Measurements from ENCODE around the gene TRRAP.

TRRAP gene

DNA sequence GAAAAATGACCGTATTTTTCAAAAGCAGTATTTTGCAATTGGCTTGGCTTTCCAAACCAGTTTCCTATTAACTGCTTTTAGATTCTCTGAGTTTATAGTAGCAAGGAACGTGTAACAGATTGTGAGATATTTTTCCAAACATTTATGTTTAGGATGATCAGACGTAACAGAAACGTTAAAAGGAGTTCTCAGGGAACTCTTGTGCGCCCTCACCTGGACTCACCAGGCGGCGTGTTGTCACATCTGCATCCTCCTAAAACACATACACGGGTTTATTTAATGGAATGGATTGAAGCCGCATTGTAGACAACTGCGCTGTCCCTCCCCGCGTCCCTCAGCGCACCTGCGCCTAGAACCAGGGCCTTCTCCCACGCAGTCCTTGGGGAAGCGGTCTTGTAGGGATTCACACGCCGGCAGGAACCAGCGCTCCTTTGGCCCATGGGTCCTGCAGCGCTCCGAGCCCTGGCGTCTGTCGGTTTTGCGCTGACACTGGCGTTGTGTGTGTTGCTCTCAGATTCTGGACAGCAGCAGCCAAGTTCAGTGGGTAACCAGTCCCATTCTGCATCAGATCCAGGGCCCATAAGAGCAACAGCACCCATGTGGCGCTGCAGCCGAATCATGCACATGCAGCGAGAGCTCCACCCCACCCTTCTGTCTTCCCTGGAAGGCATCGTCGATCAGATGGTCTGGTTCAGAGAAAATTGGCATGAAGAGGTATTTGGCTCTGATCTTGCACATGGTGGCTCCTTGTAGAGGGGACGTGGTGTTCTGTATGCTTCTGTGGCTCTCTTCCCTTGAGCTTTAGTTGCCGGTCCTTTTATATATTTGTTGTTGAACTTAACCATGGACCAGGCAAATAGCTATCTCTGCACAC is 114.9 kb downstream of the TRRAP start:
- DNase-seq: no peak

DNA sequence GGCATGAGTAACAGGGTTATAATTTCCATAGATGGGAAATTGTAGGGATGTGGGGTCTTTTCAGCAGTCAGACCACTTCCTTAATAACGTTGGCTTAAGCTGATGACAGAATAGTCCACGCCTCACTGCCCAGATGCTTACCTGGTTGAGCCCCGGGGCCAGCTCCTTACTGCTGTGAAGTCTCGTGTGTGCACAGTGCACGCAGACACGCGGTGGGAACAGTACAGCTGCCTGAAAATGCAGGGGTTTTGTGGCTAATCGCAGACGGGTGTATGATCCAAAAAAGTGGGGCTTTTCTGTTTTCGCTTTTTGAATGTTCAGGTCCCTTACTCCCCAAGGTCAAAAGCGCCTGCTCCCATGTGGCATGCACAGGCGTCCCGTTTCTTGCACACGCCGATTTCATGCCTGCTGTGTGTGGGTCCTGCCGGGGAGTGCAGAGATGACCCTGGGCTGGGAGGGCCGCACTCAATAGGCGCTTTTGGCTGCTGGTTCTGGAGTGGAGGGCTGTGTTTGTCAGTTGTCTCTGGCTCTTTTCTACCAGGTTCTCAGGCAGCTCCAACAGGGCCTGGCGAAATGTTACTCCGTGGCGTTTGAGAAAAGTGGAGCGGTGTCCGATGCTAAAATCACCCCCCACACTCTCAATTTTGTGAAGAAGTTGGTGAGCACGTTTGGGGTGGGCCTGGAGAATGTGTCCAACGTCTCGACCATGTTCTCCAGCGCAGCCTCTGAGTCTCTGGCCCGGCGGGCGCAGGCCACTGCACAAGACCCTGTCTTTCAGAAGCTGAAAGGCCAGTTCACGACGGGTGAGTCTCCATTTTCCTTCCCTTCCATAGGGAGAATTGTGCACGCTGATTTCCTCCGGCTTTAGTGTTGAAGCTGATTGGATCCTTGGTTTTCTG is 116.0 kb downstream of the TRRAP start:
- DNase-seq: no peak

DNA sequence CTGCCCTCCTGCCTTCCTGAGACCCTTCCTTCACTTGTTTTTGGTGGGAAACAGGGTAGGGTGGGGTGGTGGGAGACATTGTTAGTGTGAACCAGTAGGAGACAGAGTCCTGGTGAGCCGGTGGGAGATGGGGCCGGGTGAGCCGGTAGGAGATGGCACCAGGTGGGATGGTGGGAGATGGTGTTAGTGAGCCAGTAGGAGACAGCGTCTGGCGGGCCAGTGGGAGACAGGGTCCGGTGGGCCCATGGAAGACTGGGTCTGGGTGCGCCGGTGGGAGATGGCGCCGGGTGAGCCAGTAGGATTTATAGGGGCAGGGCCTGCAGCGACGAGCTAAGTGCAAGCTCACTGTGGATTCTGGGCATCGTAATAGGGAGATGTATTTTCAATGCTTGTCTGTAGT is 116.8 kb downstream of the TRRAP start:
- DNase-seq: no peak

DNA sequence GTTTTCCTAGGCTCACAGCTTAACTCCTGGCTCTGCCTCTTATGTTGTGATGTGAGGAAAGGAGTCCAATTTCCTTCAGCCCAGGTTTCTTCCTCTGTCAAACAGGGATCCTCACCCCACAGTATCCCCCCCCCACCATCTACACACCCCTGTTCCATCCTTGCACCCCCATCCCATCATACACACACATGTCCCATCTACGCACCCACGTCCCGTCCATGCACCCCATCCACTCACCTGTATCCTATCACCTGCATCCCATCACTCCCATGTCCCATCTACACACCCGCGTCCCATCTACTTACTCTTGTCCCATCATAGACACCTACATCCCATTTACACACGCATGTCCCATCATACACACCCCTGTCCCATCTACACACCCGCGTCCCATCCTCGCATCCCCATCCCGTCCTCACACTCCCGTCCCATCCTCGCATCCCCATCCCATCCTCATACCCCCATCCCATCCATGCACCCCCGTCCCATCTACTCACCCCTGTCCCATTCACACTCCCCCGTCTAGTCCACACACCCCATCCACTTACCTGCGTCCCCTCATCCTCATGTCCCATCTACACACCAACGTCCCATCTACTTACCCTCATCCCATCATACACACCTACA is 117.3 kb downstream of the TRRAP start:
- no peak for DNase-seq

DNA sequence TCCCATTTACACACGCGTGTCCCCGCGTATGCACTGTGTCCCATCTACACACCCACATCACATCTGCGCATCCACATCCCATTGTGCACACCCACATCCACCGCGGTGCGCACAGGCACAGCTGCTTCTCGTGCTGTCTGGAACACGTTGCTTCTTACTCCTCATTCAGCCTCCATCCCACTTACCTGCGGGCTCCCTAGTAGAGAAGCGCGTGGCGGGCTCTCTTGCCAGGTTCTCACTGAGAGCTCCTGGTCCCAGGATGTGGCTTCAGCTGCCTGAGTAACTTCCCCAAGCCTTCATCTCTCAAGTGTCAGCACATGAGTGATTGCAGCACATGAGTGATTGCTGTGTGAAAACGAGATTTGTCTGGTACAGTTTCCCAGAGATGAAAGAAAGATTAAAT is 117.8 kb downstream of the TRRAP start:
- no peak for DNase-seq

DNA sequence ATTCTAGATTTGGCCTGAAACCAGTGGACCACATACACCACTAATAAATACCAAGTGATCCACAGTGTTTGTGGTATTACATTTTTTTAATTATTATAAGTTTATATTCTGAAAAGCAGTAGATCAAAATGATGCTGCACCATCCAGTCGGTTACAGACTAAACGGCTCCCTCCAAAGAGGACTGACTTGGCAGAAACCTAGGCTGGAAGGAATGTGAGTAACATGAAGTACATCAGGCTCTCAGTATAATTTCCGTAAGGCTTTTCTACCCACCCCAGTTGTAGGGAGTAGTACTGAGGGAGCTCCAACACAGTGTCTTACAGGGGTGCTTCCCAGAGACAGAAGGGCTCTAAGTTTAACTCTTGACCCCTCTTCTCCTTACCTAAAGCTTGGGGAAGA is 119.5 kb downstream of the TRRAP start:
- DNase-seq: no peak

DNA sequence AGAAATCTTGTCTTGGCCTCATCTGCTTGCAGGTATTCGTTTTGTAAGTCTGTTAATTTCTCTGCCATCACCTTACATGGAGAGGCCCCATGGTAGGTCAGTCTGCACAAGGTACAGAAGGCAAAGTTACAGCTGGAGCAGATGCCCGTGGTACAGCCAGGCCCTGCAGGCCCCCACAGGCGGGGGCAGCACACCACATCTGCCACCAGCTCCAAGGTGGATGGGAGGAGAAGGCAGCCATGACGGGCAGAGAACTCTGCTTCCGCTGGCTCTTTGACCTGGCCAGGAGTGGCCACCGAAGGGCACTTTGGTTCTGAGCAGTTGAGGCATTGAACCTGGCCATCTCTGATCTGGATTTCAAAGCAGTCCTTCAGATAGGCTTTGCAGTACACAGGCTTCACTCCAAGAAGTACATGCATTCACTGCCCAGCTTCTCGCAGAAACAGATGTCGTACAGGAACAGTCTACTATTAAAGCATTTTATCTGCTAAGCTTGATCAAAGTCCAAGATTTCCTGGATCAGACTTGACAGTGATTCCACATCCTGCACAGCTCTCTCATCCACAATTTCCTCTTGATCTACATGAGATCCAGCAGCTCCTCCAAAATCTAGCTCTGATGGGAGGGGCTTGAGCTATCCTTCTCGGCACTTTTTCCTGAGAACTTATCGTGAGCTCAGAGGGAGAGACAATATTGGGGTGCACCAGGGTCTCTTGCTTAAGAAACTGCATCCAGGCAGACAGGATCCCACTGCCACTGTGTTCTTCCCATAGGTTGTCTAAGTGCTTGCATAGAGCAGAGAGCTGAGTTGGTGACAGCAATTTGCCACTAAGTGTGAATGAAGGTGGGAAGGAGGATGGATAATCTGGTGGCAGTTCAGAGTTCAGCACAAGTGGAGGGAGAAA is 120.7 kb downstream of the TRRAP start:
- no peak for DNase-seq

DNA sequence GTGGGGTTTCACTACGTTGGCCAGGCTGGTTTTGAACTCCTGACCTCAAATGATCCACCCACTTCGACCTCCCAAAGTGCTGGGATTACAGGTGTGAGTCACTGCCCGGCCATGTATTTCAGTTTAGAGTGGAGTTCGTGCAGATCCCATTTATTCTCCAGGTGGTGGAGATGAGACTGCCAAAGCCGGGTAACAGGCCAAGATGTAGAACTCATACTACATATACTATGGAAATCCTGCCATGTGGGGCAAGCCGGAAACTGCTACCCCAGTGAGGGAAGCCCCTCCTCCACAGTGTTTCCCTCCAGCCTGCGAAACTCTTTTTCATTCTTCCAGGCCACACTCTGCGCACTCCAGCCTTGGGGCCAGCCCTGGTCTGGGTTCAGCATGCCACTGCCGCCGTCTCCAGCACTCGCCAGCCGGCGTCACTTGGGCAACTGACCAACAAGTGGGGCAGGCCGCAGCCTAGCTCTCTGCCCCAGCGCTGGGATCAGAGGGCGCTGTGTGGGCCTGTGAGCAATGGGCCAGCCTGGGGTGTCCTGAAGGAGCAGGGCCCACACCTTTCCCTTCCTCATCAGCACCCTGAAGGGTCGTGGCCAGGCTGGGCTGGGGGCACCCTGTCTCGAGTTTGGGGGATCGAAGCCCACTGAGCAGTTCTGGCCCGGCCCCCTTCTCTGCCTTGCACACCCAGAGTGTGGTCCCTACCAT is 122.0 kb downstream of the TRRAP start:
- DNase-seq: no peak

DNA sequence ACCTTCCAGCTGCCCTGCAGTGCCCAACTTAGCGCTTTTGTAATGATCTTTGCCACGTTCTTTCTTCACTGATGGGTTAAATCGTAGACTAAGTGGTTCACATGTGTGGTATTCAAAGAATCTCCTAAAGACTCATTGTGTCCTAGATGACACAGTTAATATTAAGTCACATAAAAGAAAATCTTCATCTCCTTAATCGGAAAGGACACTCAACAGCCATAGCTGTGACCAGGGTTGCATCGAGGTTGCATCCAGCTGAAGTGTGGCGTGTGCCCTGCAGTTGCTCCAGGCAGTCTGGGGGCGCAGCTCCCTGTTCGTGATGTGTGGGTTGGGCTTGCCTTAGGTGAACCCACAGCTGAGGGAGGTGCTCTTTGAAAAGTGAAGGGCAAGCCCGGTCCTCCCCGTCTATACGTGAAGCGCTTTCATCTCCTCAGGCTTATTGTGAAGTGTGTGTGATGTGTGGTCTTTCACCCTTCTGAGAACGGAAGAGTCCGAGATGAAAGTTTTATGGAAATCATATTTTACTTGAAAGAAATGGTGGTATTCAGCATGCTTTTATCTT is 122.7 kb downstream of the TRRAP start:
- DNase-seq: no peak

DNA sequence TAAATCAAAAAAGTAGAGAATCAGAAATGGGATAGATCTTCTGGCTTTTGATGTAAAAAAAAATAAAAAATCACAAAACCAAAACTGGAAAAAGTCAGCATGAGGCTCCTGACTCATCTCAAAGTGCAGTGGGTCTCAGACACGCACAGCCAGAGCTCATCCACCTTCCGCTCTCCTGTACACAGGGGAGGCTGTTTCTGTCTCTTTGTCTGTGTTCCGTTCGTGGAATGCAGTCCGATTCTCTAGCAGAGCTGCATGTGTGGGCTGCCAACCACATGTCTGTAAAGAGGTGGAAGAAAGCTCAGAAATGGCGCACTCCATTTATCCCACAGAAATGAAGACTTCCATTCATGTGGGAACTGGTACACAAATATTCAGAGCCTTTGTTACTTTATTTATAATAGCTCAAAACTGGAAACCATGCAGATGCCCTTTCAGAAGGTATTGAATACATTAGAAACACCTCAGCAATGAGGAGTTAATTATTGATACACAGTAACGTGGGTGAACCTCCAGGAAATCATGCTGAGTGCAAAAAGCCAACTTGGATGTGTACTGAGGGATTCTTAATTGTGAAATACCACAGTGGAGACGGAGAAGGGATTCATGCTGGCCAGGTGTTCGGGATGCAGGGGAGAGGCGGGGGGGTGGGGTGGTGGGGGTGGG is 123.3 kb downstream of the TRRAP start:
- no peak for DNase-seq

DNA sequence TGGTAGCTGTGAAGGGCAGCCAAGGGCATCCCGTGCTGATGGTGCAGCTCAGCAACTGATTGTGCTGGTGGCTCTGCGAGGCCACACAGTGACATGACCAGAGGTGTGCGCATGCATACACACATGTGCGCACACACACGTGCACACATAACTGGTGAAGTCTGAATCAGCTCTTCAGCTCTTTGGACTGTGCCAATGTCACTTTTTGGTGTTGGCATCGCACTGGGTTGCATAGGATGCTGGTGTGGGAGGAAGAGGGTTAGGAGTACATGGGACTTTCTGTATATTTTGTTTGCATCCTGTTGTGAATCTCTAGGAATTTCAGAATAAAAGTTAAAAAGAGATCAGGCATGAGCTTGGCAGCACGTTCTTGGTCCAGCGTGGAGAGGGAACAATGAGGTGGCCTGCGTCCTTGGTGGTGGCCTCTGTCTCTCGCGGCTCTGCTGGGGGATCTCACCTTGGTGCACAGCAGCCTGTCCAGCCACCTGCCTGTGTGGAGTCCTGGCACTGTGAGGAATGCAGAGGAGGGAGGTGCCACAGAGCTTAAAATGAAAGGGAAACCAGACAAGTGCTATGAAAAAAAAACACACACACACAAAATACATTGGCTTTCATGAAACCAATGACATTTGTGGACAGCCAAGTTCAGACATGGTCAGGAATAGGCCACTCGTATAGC is 124.0 kb downstream of the TRRAP start:
- DNase-seq: no peak

DNA sequence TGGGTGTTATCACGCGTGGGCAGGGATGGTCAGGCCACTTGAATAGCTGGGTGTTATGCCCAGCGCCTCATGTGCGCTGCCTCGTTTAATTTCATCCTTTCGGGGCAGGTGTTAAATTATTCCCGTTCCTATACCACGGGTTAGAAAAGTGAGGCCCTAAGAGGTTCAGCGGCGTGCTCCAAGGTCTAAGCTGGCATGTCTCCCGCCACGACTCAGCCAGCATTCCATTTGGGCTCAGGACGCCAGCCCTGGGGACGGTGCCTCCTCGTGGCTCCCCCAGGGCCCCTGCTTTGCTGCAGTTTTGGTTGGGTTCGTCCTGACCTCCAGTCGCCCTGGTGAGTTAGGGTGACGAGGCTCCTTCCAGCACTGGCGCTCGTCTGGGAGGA is 124.5 kb downstream of the TRRAP start:
- no peak for DNase-seq

DNA sequence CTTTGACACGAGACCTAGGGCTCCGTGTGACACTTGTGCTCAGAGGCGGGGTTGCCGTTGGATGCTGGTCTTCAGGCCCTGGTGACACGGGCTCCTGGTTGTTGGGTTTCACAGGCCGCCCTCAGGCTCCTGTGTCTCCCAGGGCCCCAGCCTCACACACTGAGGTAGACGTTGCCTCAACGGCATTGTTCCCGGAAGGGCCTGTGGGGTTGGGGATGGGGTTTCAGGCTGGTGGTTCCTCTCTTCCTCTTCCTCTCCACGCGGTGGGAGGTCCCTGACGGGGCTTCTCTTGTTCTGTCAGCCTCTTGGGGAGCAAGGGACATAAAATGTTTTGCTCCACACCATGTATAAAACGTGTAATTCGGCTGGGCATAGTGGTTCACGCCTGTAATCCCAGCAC is 125.1 kb downstream of the TRRAP start:
- no peak for DNase-seq

DNA sequence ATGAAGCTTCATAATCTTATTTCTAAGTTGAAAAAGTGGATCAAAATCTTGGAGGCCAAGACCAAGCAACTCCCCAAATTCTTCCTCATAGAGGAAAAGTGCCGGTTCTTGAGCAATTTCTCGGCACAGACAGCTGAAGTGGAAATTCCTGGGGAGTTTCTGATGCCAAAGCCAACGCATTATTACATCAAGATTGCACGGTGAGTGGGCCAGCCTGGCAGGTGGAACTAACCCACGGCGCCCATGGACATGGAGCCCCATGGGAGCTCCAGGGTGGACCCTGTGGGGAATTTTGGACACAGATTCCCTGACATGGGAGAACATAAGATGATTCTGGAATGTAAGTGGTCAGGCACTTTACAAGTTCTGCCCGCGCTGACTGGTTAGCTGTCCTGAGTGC is 125.9 kb downstream of the TRRAP start:
- no peak for DNase-seq

DNA sequence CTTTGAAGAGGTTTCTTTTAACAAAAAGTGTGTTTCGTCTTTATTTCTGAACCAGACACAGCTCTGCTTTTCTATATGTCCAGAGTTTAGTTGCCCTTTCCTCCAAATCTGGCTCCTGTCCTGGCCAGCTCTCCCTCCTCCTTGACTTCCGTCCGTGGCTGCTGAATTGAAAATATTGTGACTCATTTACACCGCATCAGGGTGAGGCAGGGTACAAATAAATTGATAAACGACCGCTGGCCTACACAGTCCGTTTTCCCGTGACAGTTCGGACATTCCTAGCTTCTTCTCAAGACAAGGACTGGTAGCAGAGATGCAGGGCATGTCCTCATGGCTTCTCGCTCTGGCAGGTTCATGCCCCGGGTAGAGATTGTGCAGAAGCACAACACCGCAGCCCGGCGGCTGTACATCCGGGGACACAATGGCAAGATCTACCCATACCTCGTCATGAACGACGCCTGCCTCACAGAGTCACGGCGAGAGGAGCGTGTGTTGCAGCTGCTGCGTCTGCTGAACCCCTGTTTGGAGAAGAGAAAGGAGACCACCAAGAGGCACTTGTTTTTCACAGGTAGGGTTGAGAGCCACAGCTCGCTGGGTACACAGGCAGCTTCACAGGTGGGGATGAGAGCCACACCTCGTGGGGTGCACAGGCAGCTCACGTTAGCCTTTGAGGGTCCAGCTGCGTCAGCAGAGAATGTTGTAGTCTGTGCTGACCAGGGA is 126.6 kb downstream of the TRRAP start:
- DNase-seq: no peak

DNA sequence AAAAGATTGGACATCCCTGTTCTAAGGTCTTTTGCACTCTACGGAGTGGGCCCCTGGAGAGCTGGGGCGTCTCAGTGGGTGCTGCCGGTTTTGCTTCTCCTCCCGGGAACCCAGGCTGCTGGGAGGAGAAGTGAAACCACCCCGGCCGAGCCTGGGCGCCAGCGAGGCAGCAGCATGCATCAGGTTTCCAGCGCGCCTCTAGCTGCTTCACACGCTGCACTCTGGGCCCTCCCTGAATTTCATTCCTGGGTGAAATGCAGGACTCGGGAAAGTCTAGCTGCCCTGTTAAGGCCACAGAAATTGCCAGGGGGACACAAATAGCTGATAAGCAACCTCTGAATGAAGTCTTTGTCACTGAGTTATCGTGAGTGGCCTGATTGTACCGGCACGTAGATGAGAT is 127.4 kb downstream of the TRRAP start:
- no peak for DNase-seq

DNA sequence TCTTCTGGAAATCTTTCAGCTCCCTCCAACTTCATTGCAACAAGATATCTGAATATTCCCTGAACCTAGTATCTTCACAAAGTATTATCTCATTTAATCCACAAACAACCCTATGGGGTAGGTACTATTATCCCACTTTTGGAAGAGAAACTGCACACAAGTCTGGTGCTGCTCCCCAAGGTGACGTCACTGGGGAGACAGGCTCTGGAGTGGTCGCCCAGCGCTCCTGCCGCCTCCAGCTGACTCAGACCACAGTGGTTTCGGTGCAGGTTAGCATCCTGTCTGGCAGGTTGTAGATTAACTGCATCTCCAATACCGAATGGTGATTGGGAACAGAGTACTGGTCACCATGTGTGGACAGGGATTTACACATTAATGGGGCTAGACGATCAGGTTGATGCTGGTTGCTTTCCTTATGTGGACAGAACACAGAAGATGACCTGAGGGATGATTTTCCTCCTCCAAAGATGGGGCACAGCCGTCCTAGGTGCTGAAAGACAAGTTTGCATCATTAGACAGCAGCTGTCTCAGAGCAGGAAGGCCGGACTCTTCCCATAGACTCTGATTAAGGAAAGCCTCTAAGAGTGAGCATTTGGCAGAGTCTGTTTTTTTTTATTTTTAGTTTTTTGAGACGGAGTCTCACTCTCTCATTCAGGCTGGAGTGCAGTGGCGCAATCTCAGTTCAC is 128.6 kb downstream of the TRRAP start:
- no peak for DNase-seq

DNA sequence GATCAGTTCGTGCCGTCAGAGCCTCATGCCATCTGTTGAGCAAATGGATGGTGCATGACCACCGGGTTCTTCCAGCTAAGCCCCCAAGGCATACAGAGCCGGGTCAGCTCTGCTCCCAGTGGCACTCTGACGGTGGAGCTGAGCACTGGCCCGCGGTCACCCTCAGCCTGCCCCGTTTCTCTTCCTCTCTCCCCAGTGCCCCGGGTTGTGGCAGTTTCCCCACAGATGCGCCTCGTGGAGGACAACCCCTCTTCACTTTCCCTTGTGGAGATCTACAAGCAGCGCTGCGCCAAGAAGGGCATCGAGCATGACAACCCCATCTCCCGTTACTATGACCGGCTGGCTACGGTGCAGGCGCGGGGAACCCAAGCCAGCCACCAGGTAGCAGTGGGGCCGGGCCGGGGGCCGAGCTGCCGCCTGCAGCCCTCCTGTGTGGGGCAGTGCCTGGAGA is 129.9 kb downstream of the TRRAP start:
- no peak for DNase-seq
